ENCODE results near the gene CST1. TPM values are rescaled to one million over a fixed set of nuclear protein-coding genes. Genes with fewer than 3 reads are reported as not detected.

Gene CST1
- total RNA-seq, 1 experiment from 2014 or later = not detected

DNA sequence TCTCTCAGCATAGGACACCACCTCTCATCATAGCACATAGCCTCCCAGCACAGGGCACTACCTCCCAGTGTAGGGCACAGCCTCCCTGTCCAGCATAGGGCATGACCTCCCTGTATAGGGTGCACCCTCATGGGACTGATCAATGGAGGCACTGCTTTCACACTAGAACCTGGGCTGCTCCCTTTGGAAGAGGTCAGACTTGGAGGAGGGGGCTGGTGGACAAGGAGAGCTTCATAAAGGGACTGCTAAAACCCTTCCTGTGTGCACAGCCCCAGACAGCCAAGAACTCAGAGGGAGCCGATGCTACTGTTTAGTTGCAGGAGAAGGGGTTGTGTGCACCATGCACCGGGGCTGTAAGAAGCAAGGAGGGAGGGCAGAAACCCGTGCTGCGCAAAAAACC lies 40.0 kb downstream of the CST1 start:
- DNase-seq (ENCODE audit: low read depth) = no peak

- no peak for DNase-seq (ENCODE audit: low read depth)
Observed at GRCh38 chr20:23705895-23706294, 44.8 kb downstream of the CST1 start.

GRCh38 chr20:23702021-23702420 lies 48.7 kb downstream of the CST1 start:
- DNase-seq (ENCODE audit: low read depth) = no peak

GRCh38 chr20:23700931-23701330 lies 49.8 kb downstream of the CST1 start:
- DNase-seq (ENCODE audit: low read depth) = no peak

GRCh38 chr20:23697947-23698346 lies 52.8 kb downstream of the CST1 start:
- DNase-seq (ENCODE audit: low read depth) = no peak

Other genes with a start within 250 kb of the CST1 start
- gene CST9L, start 182.5 kb downstream of the CST1 start, total RNA-seq (2014; rRNA removed) = not detected in 2 replicates
- not detected in 2 replicates for gene CST9, start 145.0 kb downstream of the CST1 start, total RNA-seq (2014; rRNA removed)
- gene CST3, start 113.0 kb downstream of the CST1 start, total RNA-seq (2014; rRNA removed) = 356 and 431 TPM in 2 replicates
- gene CST4, start 61.9 kb downstream of the CST1 start, total RNA-seq (2014; rRNA removed) = not detected in 2 replicates
- not detected in 2 replicates for gene CST2, start 75.8 kb upstream of the CST1 start, total RNA-seq (2014; rRNA removed)
- gene CST5, start 128.8 kb upstream of the CST1 start, total RNA-seq (2014; rRNA removed) = not detected in 2 replicates
- not detected in 2 replicates for gene GGTLC1, start 237.8 kb upstream of the CST1 start, total RNA-seq (2014; rRNA removed)